Liver (tissue), 9 donors: ENCODE measurements around the gene XYLT1. TPM values are rescaled to one million over a fixed set of nuclear protein-coding genes. Genes with fewer than 3 reads are reported as not detected.

Source experiments
- DNase-seq: peaks from one replicate; pipeline ENCODE4 v3.0.0-alpha.2; 2017; ENCODE audit warnings: low spot score
- H3K27ac ChIP-seq, 2 donors: one replicate each; pipeline ENCODE4 v1.7.0; 2013; ENCODE audit warnings: inconsistent platforms in 2 of 2, low read length in 2 of 2, control low read depth in 1 of 2, low read depth in 1 of 2, mild to moderate bottlenecking in 1 of 2
- H3K27me3 ChIP-seq, 4 donors: one replicate each; pipeline versions ENCODE4 v1.6.1 to v1.7.0; 2013; ENCODE audit warnings: low read length in 3 of 4, inconsistent platforms in 1 of 4, mild to moderate bottlenecking in 1 of 4, moderate library complexity in 1 of 4; ENCODE audit not compliant: control insufficient read depth in 4 of 4, insufficient read depth in 4 of 4
- H3K36me3 ChIP-seq, 4 donors: one replicate each; pipeline versions ENCODE4 v1.6.1 to v1.7.0; 2013; ENCODE audit warnings: low read length in 3 of 4, mild to moderate bottlenecking in 3 of 4, low read depth in 1 of 4, moderate library complexity in 1 of 4; ENCODE audit not compliant: control insufficient read depth in 4 of 4, insufficient read depth in 3 of 4
- H3K4me1 ChIP-seq, 4 donors: one replicate each; pipeline versions ENCODE4 v1.6.1 to v1.7.0; 2013; ENCODE audit warnings: low read length in 3 of 4, mild to moderate bottlenecking in 3 of 4, moderate library complexity in 1 of 4; ENCODE audit not compliant: control insufficient read depth in 4 of 4, insufficient read depth in 4 of 4
- H3K4me3 ChIP-seq, 3 donors: one replicate each; pipeline versions ENCODE4 v1.6.1 to v1.7.0; 2013; ENCODE audit warnings: low read length in 3 of 3, control low read depth in 1 of 3, low read depth in 1 of 3, mild to moderate bottlenecking in 1 of 3
- H3K9ac ChIP-seq, 2 donors: one replicate each; pipeline ENCODE4 v1.7.0; 2013; ENCODE audit warnings: low read length in 2 of 2, mild to moderate bottlenecking in 2 of 2, moderate library complexity in 2 of 2, control low read depth in 1 of 2, low read depth in 1 of 2
- H3K9me3 ChIP-seq, 4 donors: one replicate each; pipeline versions ENCODE4 v1.6.1 to v1.7.0; 2013; ENCODE audit warnings: low read length in 3 of 4; ENCODE audit not compliant: control insufficient read depth in 4 of 4
- ATF3 ChIP-seq: IDR thresholded peaks from 2 replicates; pipeline ENCODE4 v1.6.1; 2016; ENCODE audit warnings: antibody characterized with exemption
- CTCF ChIP-seq: fragments of 150-350 bp; IDR thresholded peaks from 2 replicates; pipeline ENCODE4 v1.5.1; 2017; ENCODE audit warnings: improper control_type of control experiment, low read depth, low read length; ENCODE audit not compliant: missing input control
- EGR1 ChIP-seq, 2 donors: IDR thresholded peaks; 2 replicates each; pipeline ENCODE4 v1.6.1; 2016 to 2018; ENCODE audit warnings: antibody characterized with exemption in 2 of 2, low read depth in 2 of 2
- FOXA1 ChIP-seq: IDR thresholded peaks from 2 replicates; pipeline ENCODE4 v1.6.1; 2016; ENCODE audit warnings: antibody characterized with exemption
- FOXA2 ChIP-seq: IDR thresholded peaks from 2 replicates; pipeline ENCODE4 v1.6.1; 2016; ENCODE audit warnings: antibody characterized with exemption
- GABPA ChIP-seq, 2 donors: IDR thresholded peaks in 1 of 2; conservative IDR thresholded peaks in 1 of 2; 2 replicates each; pipeline ENCODE4 v1.6.1; 2016; ENCODE audit warnings: antibody characterized with exemption in 2 of 2, mild to moderate bottlenecking in 1 of 2, moderate library complexity in 1 of 2
- HNF4A ChIP-seq, 2 donors: conservative IDR thresholded peaks; 2 replicates each; pipeline ENCODE4 v1.6.1; 2016; ENCODE audit warnings: antibody characterized with exemption in 2 of 2, mild to moderate bottlenecking in 2 of 2
- HNF4G ChIP-seq: IDR thresholded peaks from 2 replicates; pipeline ENCODE4 v1.6.1; 2016; ENCODE audit warnings: antibody characterized with exemption
- JUND ChIP-seq, 2 donors: IDR thresholded peaks; 2 replicates each; pipeline ENCODE4 v1.6.1; 2016; ENCODE audit warnings: antibody characterized with exemption in 2 of 2
- MAX ChIP-seq: IDR thresholded peaks from 2 replicates; pipeline ENCODE4 v1.6.1; 2016; ENCODE audit warnings: antibody characterized with exemption
- NR2F2 ChIP-seq: IDR thresholded peaks from 2 replicates; pipeline ENCODE4 v1.6.1; 2016; ENCODE audit warnings: antibody characterized with exemption
- RAD21 ChIP-seq, 2 donors: IDR thresholded peaks; 2 replicates each; pipeline ENCODE4 v1.6.1; 2016; ENCODE audit warnings: antibody characterized with exemption in 2 of 2, mild to moderate bottlenecking in 2 of 2
- REST ChIP-seq: IDR thresholded peaks from 2 replicates; pipeline ENCODE4 v1.6.1; 2016; ENCODE audit warnings: antibody characterized with exemption, mild to moderate bottlenecking
- RXRA ChIP-seq, 2 donors: IDR thresholded peaks; 2 replicates each; pipeline ENCODE4 v1.6.1; 2017 to 2018; ENCODE audit warnings: antibody characterized with exemption in 2 of 2, mild to moderate bottlenecking in 1 of 2
- SP1 ChIP-seq: IDR thresholded peaks from 2 replicates; pipeline ENCODE4 v1.6.1; 2018; ENCODE audit warnings: antibody characterized with exemption, mild to moderate bottlenecking
- TAF1 ChIP-seq: conservative IDR thresholded peaks from 2 replicates; pipeline ENCODE4 v1.6.1; 2016; ENCODE audit warnings: antibody characterized with exemption, mild to moderate bottlenecking
- YY1 ChIP-seq: IDR thresholded peaks from 2 replicates; pipeline ENCODE4 v1.6.1; 2016; ENCODE audit warnings: antibody characterized with exemption, mild to moderate bottlenecking
- ZBTB33 ChIP-seq: IDR thresholded peaks from 2 replicates; pipeline ENCODE4 v1.6.1; 2016; ENCODE audit warnings: antibody characterized with exemption
- WGBS: extraction: QIAGEN DNeasy Blood & Tissue Kit; methylation state at CpG from one replicate; pipeline ENCODE4 v1.1.7; 2013; 5-methylcytosine and 5-hydroxymethylcytosine counted together
- polyA plus RNA-seq, 2 donors: library from polyadenylated mRNA; stranded (reverse) in 1 of 2; unstranded in 1 of 2; fragments of 200-250 nt in 1 of 2; fragments of >200 nt in 1 of 2; fragmentation: Nextera tagmentation in 1 of 2; extraction: Ambion mirVana in 1 of 2; gene quantifications; one replicate each; pipeline versions ENCODE4 v1.2.1 to v1.2.3, GENCODE V29; 2013 to 2015
- total RNA-seq, 2 donors: library from RNA; depleted of rRNA; stranded (reverse); fragments of >200 nt; gene quantifications; one replicate each; pipeline ENCODE4 v1.2.3, GENCODE V29; 2014
- donor health status: healthy.
- donor health status: healthy.
- donor health status: healthy.
- donor health status: healthy.
- donor health status: healthy.

The XYLT1 gene
- total and polyA plus RNA-seq, 4 donors, result 0.25 to 2.3 (median 0.53) TPM

GRCh38 chr16:17452922-17453321 is 17.8 kb downstream of the XYLT1 start:
- Histone ChIP-seq H3K4me3 (no peak overlapping the region), H3K4me1 (no peaks in the 10 kb centered on the region), H3K9ac (no peak overlapping the region), H3K36me3 (no peaks in the 10 kb centered on the region), H3K27ac (no peak overlapping the region), H3K27me3 (no peaks in the 10 kb centered on the region), H3K9me3 (no peaks in the 10 kb centered on the region)
- no peak for TF ChIP-seq REST
- TF ChIP-seq ATF3, result no peak
- no peak for TF ChIP-seq SP1
- TF ChIP-seq NR2F2, result no peak
- no peak for TF ChIP-seq CTCF
- no peak for TF ChIP-seq YY1
- TF ChIP-seq RAD21 (IDR thresholded peaks at IDR 0.05), result no peak
- TF ChIP-seq FOXA2, result no peak
- no peak for TF ChIP-seq GABPA (IDR thresholded peaks at IDR 0.05 in 1 of 2, conservative IDR thresholded peaks at IDR 0.05 in 1 of 2)
- no peak for TF ChIP-seq TAF1
- TF ChIP-seq RXRA (IDR thresholded peaks at IDR 0.05), result no peak
- no peak for TF ChIP-seq FOXA1
- TF ChIP-seq HNF4A (conservative IDR thresholded peaks at IDR 0.05), result no peak
- TF ChIP-seq EGR1 (IDR thresholded peaks at IDR 0.05; ENCODE audit: low read depth in 2 of 2), result no peak
- TF ChIP-seq JUND (IDR thresholded peaks at IDR 0.05), result no peak
- no peak for TF ChIP-seq MAX
- no peak for TF ChIP-seq HNF4G
- no peak for TF ChIP-seq ZBTB33
- WGBS, result 81% methylated on average over 2 of the region's 2 CpGs
- no peak for DNase-seq
